Neuron (in vitro differentiated cells): ENCODE data around the gene PLCB4.

Experiments
- H2AFZ ChIP-seq: one replicate; pipeline ENCODE4 v1.6.1; 2013; ENCODE audit warnings: low read depth, mild to moderate bottlenecking, inconsistent platforms, low read length, moderate library complexity
- H3K27me3 ChIP-seq: one replicate; pipeline ENCODE4 v1.6.1; 2013; ENCODE audit warnings: low read length; ENCODE audit not compliant: insufficient read depth
- H3K36me3 ChIP-seq: one replicate; pipeline ENCODE4 v1.6.1; 2013; ENCODE audit warnings: low read length; ENCODE audit not compliant: insufficient read depth
- H3K4me1 ChIP-seq: one replicate; pipeline ENCODE4 v1.6.1; 2013; ENCODE audit warnings: low read length; ENCODE audit not compliant: insufficient read depth
- H3K4me3 ChIP-seq: 2 replicates; pipeline ENCODE4 v1.5.1; 2013; ENCODE audit warnings: mild to moderate bottlenecking, low read length, moderate library complexity
- H3K9me3 ChIP-seq: one replicate; pipeline ENCODE4 v1.6.1; 2013; ENCODE audit warnings: low read length

The PLCB4 gene

DNA sequence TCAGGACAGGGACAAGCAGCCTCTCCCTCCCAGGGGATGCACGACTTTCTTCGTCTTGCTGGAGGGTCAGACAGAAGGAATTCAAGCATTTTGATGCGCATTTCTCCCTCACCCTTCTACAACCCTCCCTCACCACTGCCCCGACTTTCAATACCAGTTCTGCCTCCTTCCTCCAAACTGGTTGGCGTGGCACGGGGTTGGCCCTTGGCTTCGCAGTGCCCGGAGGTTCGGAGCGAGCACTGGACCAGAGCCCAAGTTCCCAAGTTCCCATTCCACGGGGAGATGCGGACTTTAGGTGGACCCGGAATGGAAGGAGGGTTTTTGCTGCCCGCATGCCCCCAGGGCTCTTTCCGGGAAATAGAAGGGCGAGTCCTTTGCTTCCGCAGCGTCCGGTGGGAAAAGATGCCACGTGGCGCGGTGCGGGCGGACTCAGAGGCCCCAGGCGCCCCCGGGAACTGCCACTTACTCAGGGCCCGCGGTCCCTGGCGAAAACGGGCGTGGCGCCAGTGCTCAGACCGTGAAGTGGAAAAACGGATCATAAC is 437.5 kb downstream of the PLCB4 start:
- peaks cover 68% of the 10 kb centered on the region for H3K27me3 ChIP-seq
- no peak overlapping the region for H3K4me3 ChIP-seq
- H3K9me3 ChIP-seq: peaks cover 3% of the 10 kb centered on the region
- no peak overlapping the region for H2AFZ ChIP-seq
- H3K36me3 ChIP-seq: no peaks in the 10 kb centered on the region
- no peaks in the 10 kb centered on the region for H3K4me1 ChIP-seq

DNA sequence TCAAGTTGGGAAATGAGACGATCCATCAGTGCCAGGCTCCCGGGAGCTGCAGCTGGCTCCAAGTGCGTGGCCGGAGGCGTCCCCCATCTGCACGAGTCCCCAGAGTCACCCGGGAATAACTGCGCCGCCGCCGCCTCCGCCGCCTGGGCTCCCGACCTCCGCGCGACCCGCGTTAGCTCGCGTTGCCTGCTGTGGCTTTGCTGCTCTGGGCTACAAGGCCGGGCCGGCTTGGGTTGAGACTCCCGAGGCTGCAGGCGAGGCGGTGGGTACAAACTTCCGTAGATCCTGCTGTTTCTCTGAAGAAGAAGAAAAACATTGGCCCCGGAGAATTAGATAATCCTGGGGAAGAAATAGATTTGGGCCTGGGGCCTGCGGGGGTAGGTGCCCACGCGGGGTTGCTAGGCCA is 438.1 kb downstream of the PLCB4 start:
- Histone ChIP-seq H3K4me3 (no peak overlapping the region), H3K27me3 (peaks cover 74% of the 10 kb centered on the region), H3K36me3 (no peaks in the 10 kb centered on the region), H2AFZ (no peak overlapping the region), H3K4me1 (no peaks in the 10 kb centered on the region), H3K9me3 (peaks cover 3% of the 10 kb centered on the region)

DNA sequence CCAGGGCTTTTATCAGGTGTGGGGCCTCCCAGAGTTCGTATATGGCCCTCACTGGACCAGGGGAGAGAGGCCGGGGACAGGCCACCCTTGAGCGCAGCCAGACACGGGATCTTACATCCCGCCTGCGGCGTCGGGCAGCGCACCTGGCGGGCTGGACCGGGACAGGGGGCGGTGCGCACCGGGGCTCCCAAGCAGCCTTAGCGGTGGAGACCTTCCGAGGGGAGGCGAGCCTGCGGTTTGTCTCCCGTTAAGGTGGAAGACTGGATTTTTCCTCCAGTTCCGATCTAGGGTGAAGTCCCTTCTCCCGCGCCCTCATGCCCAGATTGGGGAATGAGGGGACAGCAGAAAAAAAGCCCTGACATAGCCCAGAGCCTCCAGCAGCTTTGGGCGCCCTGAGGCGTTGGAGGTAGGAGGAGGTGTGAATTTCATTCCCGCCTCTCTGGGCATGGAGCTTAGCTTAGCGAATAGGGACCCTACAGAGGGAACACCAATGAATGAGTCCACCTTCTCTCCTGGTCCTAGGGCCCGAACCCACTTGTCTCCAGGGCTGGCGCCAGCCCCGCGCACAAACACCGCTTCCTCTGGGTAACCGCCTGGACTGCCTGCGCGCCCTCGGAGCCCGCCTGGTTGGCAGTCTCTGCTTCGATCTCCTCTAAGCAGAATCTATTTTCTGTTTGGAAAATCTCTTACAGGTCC is 438.8 kb downstream of the PLCB4 start:
- Histone ChIP-seq H3K9me3 (peaks cover 3% of the 10 kb centered on the region), H3K36me3 (no peaks in the 10 kb centered on the region), H2AFZ (no peak overlapping the region), H3K27me3 (peaks cover 74% of the 10 kb centered on the region), H3K4me1 (no peaks in the 10 kb centered on the region), H3K4me3 (no peak overlapping the region)

DNA sequence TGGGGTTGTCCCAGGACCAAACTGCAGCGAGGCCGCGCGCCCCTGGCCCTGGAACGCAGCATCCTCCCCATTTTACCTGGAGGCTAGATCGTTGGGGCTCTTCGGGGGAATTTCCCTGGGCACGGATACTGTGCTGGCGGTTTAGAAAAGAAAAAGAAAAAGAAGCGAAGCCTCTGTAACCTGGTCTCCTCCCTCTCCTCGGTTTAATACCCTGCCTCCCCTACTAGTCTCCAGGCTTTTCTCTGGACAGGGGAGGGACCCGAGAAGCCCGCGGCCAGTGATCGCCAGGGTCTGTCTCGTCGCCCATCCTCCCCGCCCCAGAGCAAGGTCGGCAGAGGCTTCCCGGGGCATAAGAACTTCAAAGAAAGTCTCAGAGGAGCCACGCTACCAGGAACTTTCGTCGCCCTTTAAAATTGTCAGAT is 439.4 kb downstream of the PLCB4 start:
- H3K36me3 ChIP-seq: no peaks in the 10 kb centered on the region
- H2AFZ ChIP-seq: no peak overlapping the region
- H3K27me3 ChIP-seq: peaks cover 74% of the 10 kb centered on the region
- peaks cover 3% of the 10 kb centered on the region for H3K9me3 ChIP-seq
- no peak overlapping the region for H3K4me3 ChIP-seq
- H3K4me1 ChIP-seq: no peaks in the 10 kb centered on the region

DNA sequence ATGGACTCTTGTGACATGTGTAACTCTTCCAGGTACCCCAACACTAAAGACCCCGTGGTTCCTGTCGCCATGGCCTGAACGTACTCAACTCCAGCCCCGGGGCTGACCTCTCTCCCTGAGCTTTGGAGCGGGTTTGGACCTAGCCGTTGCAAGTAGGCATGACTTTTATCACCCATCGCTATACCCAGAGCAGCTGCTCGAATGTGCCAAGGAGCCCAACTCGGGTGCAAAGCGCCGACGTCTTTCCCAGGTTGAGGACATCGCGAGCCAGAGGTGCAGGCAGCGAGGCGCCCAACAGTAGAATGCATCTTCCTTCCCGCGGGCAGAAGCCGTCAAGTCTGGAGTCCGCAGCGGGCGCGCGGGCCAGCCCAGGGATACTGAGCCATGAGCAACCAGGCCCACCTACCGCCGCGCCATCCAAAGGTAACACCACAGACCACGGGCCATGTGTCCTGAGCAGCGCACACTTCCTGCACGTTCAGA is 439.9 kb downstream of the PLCB4 start:
- peaks cover 78% of the 10 kb centered on the region for H3K27me3 ChIP-seq
- H3K36me3 ChIP-seq: no peaks in the 10 kb centered on the region
- H3K9me3 ChIP-seq: peaks cover 3% of the 10 kb centered on the region
- H2AFZ ChIP-seq: no peak overlapping the region
- no peak overlapping the region for H3K4me3 ChIP-seq
- H3K4me1 ChIP-seq: peaks cover under 1% of the 10 kb centered on the region

DNA sequence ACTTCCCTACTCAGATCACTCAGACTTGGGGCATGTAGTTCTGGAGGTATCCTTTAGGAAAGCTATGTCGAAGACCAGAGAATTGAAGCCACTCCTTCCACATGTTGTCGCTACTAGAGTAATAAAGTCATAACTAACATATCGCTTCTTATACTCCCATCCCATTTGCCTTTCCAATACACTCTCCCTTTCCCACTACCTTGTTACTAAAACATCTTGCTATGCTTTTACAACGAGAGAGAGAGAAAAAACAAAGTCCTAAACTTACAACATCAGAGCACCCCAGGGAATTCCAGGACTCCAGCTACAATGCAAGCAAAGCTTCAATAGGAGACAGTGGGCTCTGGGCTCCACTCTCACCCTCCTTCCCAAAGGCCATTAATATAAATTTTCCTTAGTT is 440.4 kb downstream of the PLCB4 start:
- H3K36me3 ChIP-seq: no peaks in the 10 kb centered on the region
- H3K4me3 ChIP-seq: no peak overlapping the region
- no peak overlapping the region for H2AFZ ChIP-seq
- H3K9me3 ChIP-seq: peaks cover 3% of the 10 kb centered on the region
- H3K4me1 ChIP-seq: peaks cover 6% of the 10 kb centered on the region
- H3K27me3 ChIP-seq: peaks cover 80% of the 10 kb centered on the region

DNA sequence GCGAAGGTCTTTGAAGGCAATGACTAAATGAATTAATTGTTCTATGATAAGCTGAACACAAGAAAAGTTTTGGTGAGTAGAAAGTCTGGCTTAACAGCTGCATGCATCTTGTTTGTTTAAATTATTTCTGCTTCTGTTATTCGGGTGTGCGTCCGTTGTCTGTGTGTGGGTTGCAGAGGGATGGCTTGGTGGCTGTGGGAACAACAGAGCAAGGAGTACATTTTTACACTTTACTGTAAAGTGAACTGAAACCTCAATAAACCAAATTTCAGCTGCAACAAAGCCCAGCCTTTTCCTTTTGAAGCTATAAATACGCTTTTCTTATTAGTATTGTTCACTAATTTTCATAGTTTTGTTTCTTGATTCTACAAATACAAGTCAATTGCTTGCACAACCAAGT is 442.0 kb downstream of the PLCB4 start:
- no peaks in the 10 kb centered on the region for H3K36me3 ChIP-seq
- peaks cover 19% of the 10 kb centered on the region for H3K4me1 ChIP-seq
- H2AFZ ChIP-seq: no peak overlapping the region
- H3K4me3 ChIP-seq: no peak overlapping the region
- H3K9me3 ChIP-seq: peaks cover 3% of the 10 kb centered on the region
- H3K27me3 ChIP-seq: peaks cover 82% of the 10 kb centered on the region

DNA sequence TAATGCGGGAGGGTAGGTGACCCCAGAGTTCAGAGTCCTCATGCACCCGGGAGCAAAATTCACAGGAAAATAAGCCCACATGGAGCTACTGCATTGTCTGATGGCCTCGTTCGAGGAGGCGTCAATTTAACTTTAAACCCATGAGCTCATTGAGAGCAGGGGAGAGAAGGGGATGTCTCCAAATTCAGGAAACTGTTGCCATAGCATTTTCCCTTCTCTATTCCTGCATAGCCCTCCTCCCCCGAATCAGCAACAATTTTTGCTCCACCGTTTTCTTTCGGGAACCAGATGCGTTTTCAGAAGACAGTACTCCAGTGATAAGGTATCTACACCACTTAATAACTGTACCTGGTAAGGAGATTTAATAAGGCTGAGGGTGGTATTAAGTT is 445.2 kb downstream of the PLCB4 start:
- Histone ChIP-seq H3K27me3 (peaks cover 82% of the 10 kb centered on the region), H3K4me1 (peaks cover 28% of the 10 kb centered on the region), H3K36me3 (no peaks in the 10 kb centered on the region), H2AFZ (peak overlapping the region; percentile 64), H3K4me3 (peak overlapping the region; percentile 48), H3K9me3 (peaks cover 3% of the 10 kb centered on the region)

DNA sequence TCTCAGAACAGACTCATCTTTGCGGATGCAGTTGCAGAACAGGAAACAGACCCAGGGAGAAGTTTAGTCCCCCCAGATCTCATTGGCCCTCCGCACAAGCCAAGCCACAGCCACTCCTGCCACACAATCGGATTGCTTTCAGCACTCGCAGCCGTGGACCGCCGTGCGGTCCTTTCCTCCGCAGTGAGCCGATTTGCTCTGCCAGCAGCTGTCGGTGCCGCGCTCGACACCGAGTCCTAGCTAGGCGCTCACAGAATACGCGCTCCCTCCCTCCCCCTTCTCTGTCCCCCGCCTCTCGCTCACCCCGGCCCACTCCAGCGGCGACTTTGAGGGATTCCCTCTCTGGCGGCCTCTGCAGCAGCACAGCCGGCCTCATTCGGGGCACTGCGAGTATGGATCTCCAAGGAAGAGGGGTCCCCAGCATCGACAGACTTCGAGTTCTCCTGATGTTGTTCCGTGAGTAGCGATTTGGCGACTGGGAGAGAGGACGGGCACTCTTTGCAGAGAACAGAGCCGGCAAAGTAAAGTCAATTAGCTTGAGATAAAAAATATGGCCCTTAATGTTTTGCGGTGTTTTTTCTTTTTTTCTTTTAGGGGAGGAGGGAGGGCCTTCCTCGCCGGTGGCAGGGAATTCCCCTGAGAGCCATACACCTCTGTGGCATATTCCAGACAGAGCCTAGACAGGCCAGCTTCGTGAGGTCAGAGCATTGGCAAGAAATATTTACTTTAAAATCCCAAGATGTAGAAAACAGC is 445.8 kb downstream of the PLCB4 start, which contains the start of gene LAMP5:
TSS of gene LAMP5 (plus strand) at position 130 of the 753 bp plus-strand sequence. CDS start at position 393, 263 bp downstream.
- H3K4me3 ChIP-seq: peak within 1 kb of the TSS; percentile 48
- H3K4me1 ChIP-seq: peaks cover 31% of the 10 kb centered on the region

DNA sequence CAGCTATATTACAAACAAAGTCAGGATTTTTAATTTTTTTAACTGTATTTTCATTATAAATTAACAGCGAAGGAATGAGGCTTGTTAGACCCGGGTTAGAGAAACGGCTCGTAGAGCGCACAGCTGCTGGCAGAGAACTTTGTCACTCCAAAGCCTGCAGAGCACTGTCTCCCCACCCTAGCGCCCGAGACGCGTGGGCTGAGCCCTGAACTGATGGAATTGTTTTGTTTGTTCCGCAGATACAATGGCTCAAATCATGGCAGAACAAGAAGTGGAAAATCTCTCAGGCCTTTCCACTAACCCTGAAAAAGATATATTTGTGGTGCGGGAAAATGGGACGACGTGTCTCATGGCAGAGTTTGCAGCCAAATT is 446.3 kb downstream of the PLCB4 start:
- H3K4me1 ChIP-seq: peaks cover 34% of the 10 kb centered on the region

More for the DNA sequence above, 445.8 kb downstream of the PLCB4 start, which contains the start of gene LAMP5:
- Histone ChIP-seq H3K27me3 (peaks cover 78% of the 10 kb centered on the region), H3K9me3 (peaks cover 3% of the 10 kb centered on the region), H2AFZ (peak within 1 kb of the TSS; percentile 64), H3K36me3 (no peaks in the 10 kb centered on the region)

DNA sequence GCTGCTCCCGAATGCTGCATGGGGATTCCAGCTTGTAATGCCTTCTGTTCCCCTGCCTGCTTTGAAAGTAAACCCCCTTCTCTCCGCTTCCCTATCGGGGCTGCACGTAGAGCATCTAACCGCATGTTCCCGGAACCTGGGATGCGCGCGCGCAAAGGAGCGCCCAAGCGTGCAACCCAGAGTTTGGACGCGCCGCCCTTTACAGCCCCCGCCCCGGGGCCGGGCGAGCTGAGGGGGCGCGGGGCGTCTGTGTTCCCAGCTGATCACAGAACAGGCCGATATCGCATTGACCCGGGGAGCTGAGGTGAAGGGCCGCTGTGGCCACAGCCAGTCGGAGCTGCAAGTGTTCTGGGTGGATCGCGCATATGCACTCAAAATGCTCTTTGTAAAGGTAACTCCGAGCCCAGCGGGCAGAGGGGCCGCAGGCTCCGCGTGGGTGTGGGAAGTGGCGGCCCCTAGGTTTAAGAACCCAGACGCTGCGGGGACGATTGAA is 446.9 kb downstream of the PLCB4 start:
- H3K4me1 ChIP-seq: peaks cover 36% of the 10 kb centered on the region
- peaks cover 72% of the 10 kb centered on the region for H3K27me3 ChIP-seq
- H3K9me3 ChIP-seq: peaks cover 3% of the 10 kb centered on the region
- H2AFZ ChIP-seq: peak overlapping the region; percentile 40
- no peaks in the 10 kb centered on the region for H3K36me3 ChIP-seq
- peak overlapping the region; percentile 48 for H3K4me3 ChIP-seq

More for the DNA sequence above, 446.3 kb downstream of the PLCB4 start:
- Histone ChIP-seq H3K27me3 (peaks cover 74% of the 10 kb centered on the region), H2AFZ (peak overlapping the region; percentile 40), H3K36me3 (no peaks in the 10 kb centered on the region), H3K4me3 (peak overlapping the region; percentile 48), H3K9me3 (peaks cover 3% of the 10 kb centered on the region)

DNA sequence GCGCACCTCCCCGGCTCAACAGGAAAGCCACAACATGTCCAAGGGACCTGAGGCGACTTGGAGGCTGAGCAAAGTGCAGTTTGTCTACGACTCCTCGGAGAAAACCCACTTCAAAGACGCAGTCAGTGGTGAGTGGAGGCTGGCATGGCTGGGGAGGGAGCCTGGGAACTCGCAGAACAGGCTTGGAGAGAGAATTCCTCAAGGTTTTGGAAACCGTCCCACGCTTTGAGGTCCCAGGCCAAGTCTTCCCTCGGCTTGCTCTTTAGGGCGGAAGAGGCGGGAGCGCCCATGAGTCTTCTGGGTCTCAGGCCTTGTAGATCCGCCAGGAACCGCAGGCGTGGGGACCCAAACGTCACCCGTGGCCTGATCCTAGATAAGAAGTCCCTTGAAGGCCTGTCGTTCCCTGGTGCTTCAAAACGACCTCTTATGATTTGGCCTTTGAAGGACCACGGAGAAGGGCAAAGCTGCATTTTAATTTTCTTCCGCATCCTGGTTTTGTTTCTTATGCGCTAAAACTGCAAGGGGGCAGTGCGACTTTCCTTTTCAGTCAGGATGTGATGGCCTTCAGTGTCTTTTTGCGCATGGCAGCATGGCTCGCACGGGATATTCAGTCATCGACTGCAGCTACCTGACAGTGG is 447.5 kb downstream of the PLCB4 start:
- Histone ChIP-seq H2AFZ (peak overlapping the region; percentile 40), H3K9me3 (peaks cover 3% of the 10 kb centered on the region), H3K36me3 (no peaks in the 10 kb centered on the region), H3K4me3 (no peak overlapping the region), H3K4me1 (peaks cover 36% of the 10 kb centered on the region), H3K27me3 (peaks cover 67% of the 10 kb centered on the region)
